Fibroblast of upper back skin (primary cell): Measurements from ENCODE around the gene TBC1D21.

Experiments
- DNase-seq: peaks from one replicate; pipeline ENCODE4 v3.0.0-alpha.2; 2013

The TBC1D21 gene

GRCh38 chr15:73862276-73862675 is 11.1 kb upstream of the TBC1D21 start:
- DNase-seq: no peak

GRCh38 chr15:73865379-73865778 is 8.0 kb upstream of the TBC1D21 start:
- DNase-seq: no peak

- DNase-seq: no peak
These were observed 7.5 kb upstream of the TBC1D21 start for GRCh38 chr15:73865904-73866303.

GRCh38 chr15:73866481-73866880 is 6.9 kb upstream of the TBC1D21 start:
- DNase-seq: no peak

- no peak for DNase-seq
These were observed 6.4 kb upstream of the TBC1D21 start for GRCh38 chr15:73866881-73867410.

GRCh38 chr15:73867426-73867825 is 5.9 kb upstream of the TBC1D21 start:
- DNase-seq: no peak

- no peak for DNase-seq
These were observed 5.4 kb upstream of the TBC1D21 start for GRCh38 chr15:73867956-73868355.

- no peak for DNase-seq
These were observed 4.0 kb upstream of the TBC1D21 start for GRCh38 chr15:73869216-73869995.

GRCh38 chr15:73870700-73871408 is 2.5 kb upstream of the TBC1D21 start:
- peak; percentile 35 for DNase-seq

- DNase-seq: peak; percentile 82
These were observed 1.0 kb upstream of the TBC1D21 start for GRCh38 chr15:73872346-73872745.

- DNase-seq: peak; percentile 50
These were observed 636 bp downstream of the TBC1D21 start for GRCh38 chr15:73873889-73874511.

- DNase-seq: no peak
These were observed 6.1 kb downstream of the TBC1D21 start for GRCh38 chr15:73879426-73879825.

- DNase-seq: no peak
These were observed 8.4 kb downstream of the TBC1D21 start for GRCh38 chr15:73881579-73882320.

- no peak for DNase-seq
These were observed 9.5 kb downstream of the TBC1D21 start for GRCh38 chr15:73882761-73883419.

GRCh38 chr15:73884159-73884558 is 10.8 kb downstream of the TBC1D21 start:
- DNase-seq: no peak

- no peak for DNase-seq
These were observed 12.8 kb downstream of the TBC1D21 start for GRCh38 chr15:73885954-73886700.

GRCh38 chr15:73886717-73887345 is 13.5 kb downstream of the TBC1D21 start:
- no peak for DNase-seq

- no peak for DNase-seq
These were observed 14.1 kb downstream of the TBC1D21 start for GRCh38 chr15:73887481-73887880.

- DNase-seq: no peak
These were observed 15.1 kb downstream of the TBC1D21 start for GRCh38 chr15:73888224-73889041.
